OCI-LY1 (cell line): ENCODE results near the gene PRM1.

Source experiments
- EZH2 ChIP-seq: fragments of 200-600 bp; sonication (generic), shearing (Covaris generic); IDR thresholded peaks from 2 replicates; pipeline ENCODE4 v1.8.0; 2017; ENCODE audit warnings: borderline replicate concordance, mixed run types, mild to moderate bottlenecking, antibody characterized with exemption, low read length, moderate library complexity, mixed read lengths
- TF ChIP-seq, protein P1 (sequence below): fragments of 200-600 bp; sonication (generic), shearing (Covaris generic); IDR thresholded peaks from 2 replicates; pipeline ENCODE4 v1.5.1; 2017; ENCODE audit warnings: mild to moderate bottlenecking, antibody characterized with exemption, low read length, moderate library complexity, mixed read lengths

DNA sequence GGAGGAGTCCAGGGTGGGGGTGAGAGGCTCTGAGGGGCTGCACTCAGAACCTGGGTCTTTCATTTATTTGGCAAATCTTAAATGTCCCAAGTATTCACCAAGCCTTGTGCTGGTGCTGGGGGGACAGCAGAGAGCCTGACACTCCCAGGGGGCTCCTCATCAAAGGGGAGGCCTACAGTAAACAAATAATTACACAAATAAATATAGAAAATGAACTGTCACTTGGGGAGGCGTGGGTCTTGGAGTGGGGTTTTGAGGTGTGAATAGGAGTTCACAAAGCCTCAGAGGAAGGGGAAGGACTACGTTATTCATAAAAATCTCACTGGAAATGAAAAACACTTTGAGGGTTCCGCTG is 15.2 kb upstream of the PRM1 start:
- TF ChIP-seq, protein P1, sequence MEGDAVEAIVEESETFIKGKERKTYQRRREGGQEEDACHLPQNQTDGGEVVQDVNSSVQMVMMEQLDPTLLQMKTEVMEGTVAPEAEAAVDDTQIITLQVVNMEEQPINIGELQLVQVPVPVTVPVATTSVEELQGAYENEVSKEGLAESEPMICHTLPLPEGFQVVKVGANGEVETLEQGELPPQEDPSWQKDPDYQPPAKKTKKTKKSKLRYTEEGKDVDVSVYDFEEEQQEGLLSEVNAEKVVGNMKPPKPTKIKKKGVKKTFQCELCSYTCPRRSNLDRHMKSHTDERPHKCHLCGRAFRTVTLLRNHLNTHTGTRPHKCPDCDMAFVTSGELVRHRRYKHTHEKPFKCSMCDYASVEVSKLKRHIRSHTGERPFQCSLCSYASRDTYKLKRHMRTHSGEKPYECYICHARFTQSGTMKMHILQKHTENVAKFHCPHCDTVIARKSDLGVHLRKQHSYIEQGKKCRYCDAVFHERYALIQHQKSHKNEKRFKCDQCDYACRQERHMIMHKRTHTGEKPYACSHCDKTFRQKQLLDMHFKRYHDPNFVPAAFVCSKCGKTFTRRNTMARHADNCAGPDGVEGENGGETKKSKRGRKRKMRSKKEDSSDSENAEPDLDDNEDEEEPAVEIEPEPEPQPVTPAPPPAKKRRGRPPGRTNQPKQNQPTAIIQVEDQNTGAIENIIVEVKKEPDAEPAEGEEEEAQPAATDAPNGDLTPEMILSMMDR: no peak
- TF ChIP-seq EZH2: no peak
